Germinal center (tissue), 1 donor: ENCODE measurements around the gene MAPK8IP1.
A peak's percentile ranks its signal among the peaks of the same experiment; 100 is the strongest.
"Not testable (repeated sequence)": the region's sequence is repeated elsewhere in the genome, so short reads cannot be mapped to it uniquely, and the experiment has no call there.

Source experiments
- DNase-seq: peaks from one replicate; pipeline ENCODE4 v3.0.0; 2012; ENCODE audit warnings: mixed read lengths, low spot score

Gene MAPK8IP1

DNA sequence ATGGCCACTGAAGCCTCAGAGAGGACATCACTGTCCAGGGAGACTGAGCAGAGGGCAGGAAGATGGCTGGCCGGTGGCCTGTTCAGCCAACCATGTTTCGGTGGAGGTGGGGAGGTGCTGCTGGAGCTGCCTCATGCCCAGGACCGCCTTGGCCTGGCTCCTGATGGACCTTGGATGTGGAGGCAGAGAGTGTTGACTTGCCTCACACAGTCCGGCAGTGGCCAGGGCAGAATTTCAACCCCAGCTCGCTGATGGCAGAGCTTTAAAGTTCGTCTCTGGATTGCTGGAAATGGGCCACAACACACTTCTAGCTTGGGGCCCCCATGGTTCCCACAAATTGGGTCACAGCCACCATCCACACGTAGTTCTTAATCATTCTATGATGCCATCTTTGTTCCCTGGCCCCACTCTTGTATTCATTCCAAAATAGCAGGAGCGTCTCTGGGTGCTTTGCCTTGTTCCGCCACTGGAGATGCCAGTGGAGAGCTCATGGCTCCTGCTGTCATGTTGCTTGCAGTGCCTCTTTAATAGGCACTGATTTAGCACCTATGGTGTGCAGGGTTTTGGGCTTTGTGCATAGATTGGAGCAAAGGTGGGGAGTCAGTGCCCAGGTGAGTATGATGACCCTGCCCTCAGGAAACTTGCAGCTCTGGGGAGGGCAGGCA is 5.6 kb downstream of the MAPK8IP1 start:
- DNase-seq = no peak

GRCh38 chr11:45892856-45893255 is 7.4 kb downstream of the MAPK8IP1 start:
- no peak for DNase-seq

GRCh38 chr11:45894555-45895247 is 9.2 kb downstream of the MAPK8IP1 start:
- no peak for DNase-seq

DNA sequence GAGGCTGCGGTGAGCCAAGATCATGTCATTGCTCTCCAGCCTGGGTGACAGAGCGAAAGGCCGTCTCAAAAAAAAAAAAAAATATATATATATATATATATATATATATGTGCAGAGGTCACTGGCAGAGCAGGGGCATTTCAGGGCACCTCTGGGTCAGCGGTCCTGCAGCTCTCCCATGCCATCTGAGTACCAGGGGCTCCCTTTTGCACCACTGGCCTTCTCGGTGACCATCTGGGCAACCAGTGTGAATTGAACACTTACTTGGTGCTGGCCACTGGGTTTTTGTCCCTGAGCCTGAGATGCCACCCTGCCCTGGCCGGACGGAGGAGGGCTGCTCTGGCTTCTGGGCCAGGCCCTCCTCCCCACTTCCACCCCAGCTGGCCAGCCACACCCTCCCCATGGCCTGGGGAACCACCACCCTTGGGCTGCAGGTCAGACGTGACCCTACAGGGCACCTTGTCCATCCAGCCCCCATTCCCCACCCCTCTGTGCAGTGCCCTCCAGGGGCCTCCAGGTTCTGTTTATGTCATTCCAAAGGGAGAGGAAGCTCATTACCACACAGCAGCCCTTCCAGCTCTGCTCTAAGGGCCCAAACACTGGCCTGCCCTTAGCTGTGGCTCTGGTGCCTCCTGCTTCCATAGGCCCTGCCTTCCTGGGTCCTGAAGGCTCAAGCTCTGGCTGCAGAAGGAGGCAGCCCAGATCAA is 10.3 kb downstream of the MAPK8IP1 start:
- no peak for DNase-seq

- no peak for DNase-seq
Measured at GRCh38 chr11:45896422-45896984, 11.1 kb downstream of the MAPK8IP1 start.

GRCh38 chr11:45897556-45897955 is 12.1 kb downstream of the MAPK8IP1 start:
- no peak for DNase-seq

DNA sequence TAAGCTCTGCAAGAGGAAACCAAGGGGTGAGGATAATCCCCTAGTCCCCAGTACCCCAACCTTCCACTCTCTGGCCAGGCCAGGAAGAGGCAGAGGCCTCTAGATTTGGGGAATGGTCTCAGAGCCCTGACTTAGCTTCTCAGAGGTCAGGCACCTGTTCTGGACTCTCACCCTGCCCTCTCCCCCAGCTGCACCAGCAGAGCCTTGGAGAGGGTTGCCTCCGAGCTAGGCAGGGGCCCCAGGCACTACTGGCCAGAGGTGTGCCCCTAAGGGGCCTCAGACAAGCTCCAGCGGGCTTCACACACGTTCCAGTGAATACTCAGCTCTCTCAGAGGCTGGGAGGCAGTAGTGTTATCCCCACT is 13.6 kb downstream of the MAPK8IP1 start:
- no peak for DNase-seq

- DNase-seq = peak; percentile 67
Measured at GRCh38 chr11:45899448-45900174, 14.2 kb downstream of the MAPK8IP1 start.

GRCh38 chr11:45900175-45900800 is 14.8 kb downstream of the MAPK8IP1 start:
- not testable (repeated sequence) for DNase-seq

- DNase-seq = no peak
Measured at GRCh38 chr11:45900916-45901617, 15.6 kb downstream of the MAPK8IP1 start.

DNA sequence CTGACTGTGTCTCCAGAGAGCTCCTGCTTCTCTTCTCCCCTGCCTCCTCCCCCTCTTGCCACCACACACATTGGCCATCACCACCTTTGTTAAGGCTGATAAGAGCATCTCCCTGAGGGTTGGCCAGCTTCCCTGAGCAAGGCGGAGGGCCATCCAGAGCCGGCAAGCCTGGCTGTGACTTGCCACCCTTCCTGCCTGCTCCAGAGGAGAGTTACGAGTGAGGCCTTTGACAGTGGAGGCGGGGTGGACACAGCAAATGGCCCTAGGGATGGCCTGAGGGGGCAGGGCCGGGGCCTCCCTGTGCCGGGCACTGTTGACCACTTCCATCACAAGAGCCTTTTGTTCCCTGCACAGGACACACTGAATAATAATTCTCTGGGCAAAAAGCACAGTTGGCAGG is 16.2 kb downstream of the MAPK8IP1 start:
- no peak for DNase-seq

DNA sequence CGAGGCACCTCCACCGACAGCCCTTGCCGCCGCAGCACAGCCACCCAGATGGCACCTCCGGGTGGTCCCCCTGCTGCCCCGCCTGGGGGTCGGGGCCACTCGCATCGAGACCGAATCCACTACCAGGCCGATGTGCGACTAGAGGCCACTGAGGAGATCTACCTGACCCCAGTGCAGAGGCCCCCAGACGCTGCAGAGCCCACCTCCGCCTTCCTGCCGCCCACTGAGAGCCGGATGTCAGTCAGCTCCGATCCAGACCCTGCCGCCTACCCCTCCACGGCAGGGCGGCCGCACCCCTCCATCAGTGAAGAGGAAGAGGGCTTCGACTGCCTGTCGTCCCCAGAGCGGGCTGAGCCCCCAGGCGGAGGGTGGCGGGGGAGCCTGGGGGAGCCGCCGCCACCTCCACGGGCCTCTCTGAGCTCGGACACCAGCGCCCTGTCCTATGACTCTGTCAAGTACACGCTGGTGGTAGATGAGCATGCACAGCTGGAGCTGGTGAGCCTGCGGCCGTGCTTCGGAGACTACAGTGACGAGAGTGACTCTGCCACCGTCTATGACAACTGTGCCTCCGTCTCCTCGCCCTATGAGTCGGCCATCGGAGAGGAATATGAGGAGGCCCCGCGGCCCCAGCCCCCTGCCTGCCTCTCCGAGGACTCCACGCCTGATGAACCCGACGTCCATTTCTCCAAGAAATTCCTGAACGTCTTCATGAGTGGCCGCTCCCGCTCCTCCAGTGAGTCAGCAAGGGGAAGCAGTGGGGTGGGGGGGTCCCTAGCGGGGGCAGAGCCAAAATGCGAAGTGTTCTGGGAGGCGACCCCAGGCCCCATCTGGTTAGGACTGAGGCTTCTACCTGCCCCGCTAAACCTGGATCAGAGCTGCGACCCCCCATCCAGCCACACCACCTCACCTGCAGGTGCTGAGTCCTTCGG is 17.3 kb downstream of the MAPK8IP1 start:
- no peak for DNase-seq

DNA sequence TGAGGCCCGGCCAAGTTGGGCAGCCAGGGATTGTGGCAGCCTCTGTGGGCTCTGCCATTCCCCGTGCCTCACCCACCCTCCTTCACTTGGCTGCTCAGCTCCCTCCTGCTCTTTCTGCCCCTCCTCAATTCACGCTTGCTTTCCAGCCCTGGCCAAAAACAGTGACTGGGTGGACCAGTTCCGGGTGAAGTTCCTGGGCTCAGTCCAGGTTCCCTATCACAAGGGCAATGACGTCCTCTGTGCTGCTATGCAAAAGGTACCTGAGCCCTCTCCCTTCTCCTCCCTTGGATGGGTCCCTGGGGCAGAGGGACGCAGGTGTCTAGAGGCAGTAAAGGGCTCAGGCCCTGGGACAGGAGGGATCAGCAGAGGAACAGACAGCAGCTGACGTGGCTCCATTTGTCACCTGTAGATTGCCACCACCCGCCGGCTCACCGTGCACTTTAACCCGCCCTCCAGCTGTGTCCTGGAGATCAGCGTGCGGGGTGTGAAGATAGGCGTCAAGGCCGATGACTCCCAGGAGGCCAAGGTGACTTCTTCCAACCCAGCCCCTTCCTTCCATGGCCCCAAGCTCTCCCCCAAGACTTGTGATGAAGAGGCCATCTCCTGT is 19.0 kb downstream of the MAPK8IP1 start:
- no peak for DNase-seq

DNA sequence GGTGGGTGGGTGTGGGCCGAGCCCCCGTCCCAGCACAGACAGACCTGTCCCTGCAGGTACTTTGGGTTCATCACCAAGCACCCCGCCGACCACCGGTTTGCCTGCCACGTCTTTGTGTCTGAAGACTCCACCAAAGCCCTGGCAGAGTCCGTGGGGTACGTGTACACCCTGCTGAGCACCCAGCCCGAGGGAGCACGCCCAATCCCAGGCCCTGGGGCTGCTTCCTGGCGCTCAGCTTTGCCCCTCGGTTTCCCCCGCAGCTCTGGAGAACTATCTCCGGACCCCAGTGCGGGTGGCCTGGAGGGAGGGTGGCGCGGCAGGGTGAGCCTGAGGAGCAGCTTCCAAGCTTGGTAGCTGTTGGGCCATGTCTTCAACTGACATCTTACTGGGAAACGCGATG is 19.6 kb downstream of the MAPK8IP1 start:
- DNase-seq = no peak

DNA sequence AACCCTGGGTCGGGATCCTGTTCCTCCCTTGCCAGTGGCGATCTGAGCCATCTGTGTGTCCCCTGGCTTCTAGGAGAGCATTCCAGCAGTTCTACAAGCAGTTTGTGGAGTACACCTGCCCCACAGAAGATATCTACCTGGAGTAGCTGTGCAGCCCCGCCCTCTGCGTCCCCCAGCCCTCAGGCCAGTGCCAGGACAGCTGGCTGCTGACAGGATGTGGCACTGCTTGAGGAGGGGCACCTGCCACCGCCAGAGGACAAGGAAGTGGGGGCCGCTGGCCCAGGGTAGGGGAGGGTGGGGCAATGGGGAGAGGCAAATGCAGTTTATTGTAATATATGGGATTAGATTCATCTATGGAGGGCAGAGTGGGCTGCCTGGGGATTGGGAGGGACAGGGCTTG is 20.1 kb downstream of the MAPK8IP1 start:
- DNase-seq = not testable (repeated sequence)

- DNase-seq = no peak
Measured at GRCh38 chr11:45906096-45906682, 20.7 kb downstream of the MAPK8IP1 start.

DNA sequence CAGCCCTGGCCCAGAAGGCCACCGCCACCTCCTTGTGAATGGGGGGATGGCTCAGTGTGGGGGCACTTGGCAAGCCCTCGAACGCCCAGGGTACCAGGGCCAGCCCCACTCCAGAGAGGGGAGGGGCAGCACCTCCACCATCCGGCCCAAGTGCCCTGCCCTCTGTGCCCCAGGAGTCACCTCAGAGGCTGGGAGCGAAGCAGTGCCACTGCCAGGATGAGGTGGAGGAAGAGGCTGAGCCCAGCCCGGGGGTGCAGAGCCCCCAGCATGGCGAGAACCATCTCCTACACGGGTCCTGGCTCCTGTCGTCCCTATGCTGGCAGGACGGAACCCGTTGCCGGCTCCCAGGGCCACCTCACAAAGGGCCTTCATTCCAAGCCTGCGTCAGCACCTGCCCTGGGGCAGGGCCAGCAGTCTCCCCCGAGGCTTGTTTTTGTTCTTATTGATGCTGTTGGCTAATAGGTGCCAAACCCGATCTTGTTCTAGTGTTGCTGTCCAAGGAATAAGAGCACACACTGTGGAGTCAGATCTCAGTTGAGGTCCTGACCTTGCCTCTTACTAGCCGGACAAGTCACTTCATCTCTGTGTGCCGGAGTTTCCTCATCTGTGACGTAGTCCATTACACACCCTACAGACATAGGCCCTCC is 21.6 kb downstream of the MAPK8IP1 start, which contains the start of gene FREY1:
FREY1 (minus strand) TSS at position 307 of the 647 bp plus-strand sequence; CDS start at position 281, 26 bp downstream.
- DNase-seq = no peak

GRCh38 chr11:45907911-45908370 is 22.5 kb downstream of the MAPK8IP1 start:
- DNase-seq = no peak
